K562 (cell line): ENCODE data around the gene CCDC158. TPM values are rescaled to one million over a fixed set of nuclear protein-coding genes. Genes with fewer than 3 reads are reported as not detected.

Experiments used
- ATAC-seq: fragments of 200-7000 bp; cut with Tn5 transposase; 3 replicates; pipeline ENCODE4 v1.9.1; 2020; ENCODE audit warnings: moderate library complexity
- BruUV-seq: library from RNA; stranded (reverse); fragments of 400-500 nt; replicated peaks from 2 replicates; lab custom pipeline; 2021; lab: Mats Ljungman, UMichigan
- CTCF ChIA-PET: fragments of 300-600 bp; formaldehyde crosslinking; extraction: SDS; loops from one replicate; lab custom pipeline; 2021; ENCODE audit warnings: low intra/inter-chr PET ratio; lab: Yijun Ruan, JAX
- POLR2A ChIA-PET: fragments of 300-600, 350-650 bp; sonication (Branson Sonifier 250); formaldehyde crosslinking; extraction: SDS; loops from one replicate; lab custom pipeline; 2021; ENCODE audit warnings: antibody characterized with exemption, inconsistent platforms; lab: Yijun Ruan, JAX
- DNase-seq, 4 experiments: peaks; one replicate each; pipeline versions ENCODE4 v3.0.0 to v3.0.0-alpha.2; 2011 to 2018; ENCODE audit warnings: low spot score in 3 of 4, mixed read lengths in 3 of 4; ENCODE audit errors: extremely low read depth in 1 of 4
- FAIRE-seq: peaks from 2 replicates; lab custom pipeline; 2011; peaks lifted over from hg19 to GRCh38; lab: Jason Lieb, UNC
- H2AFZ ChIP-seq: 2 replicates; pipeline ENCODE4 v1.6.0; 2011; ENCODE audit warnings: low read depth, low read length, control low read depth, inconsistent platforms
- H3K27ac ChIP-seq: fragments of 200-600 bp; 3 replicates; pipeline ENCODE4 v1.8.0; 2011; ENCODE audit warnings: low read depth, mild to moderate bottlenecking, control low read depth, inconsistent platforms, low read length, moderate library complexity, mixed read lengths; ENCODE audit errors: extremely low read depth
- H3K27me3 ChIP-seq, 2 experiments: fragments of 300-600 bp in 1 of 2; 2 replicates in 1 of 2; 3 replicates in 1 of 2; pipeline versions ENCODE4 v1.6.0 to v1.8.0; 2011; ENCODE audit warnings: inconsistent platforms in 2 of 2, low read length in 2 of 2, mild to moderate bottlenecking in 1 of 2, mixed read lengths in 1 of 2, moderate library complexity in 1 of 2; ENCODE audit not compliant: control insufficient read depth in 2 of 2, insufficient read depth in 2 of 2
- H3K36me3 ChIP-seq: fragments of 300-600 bp; 3 replicates; pipeline ENCODE4 v1.8.0; 2011; ENCODE audit warnings: mild to moderate bottlenecking, low read length, inconsistent platforms; ENCODE audit not compliant: control insufficient read depth, insufficient read depth
- H3K4me1 ChIP-seq, 2 experiments: fragments of 200-600 bp in 1 of 2; replicated peaks in 1 of 2; 2 replicates in 1 of 2; 3 replicates in 1 of 2; pipeline versions ENCODE4 v1.5.1 to v1.8.0; 2011; ENCODE audit warnings: inconsistent platforms in 2 of 2, low read length in 2 of 2, mild to moderate bottlenecking in 1 of 2, mixed read lengths in 1 of 2, moderate library complexity in 1 of 2; ENCODE audit not compliant: control insufficient read depth in 2 of 2, insufficient read depth in 2 of 2
- H3K4me2 ChIP-seq: 2 replicates; pipeline ENCODE4 v1.6.1; 2011; ENCODE audit warnings: low read length, control low read depth, inconsistent platforms, mixed read lengths; ENCODE audit not compliant: insufficient read depth
- H3K4me3 ChIP-seq: fragments of 200-600 bp; sonication (generic), shearing (Covaris generic); 2 replicates; pipeline ENCODE4 v1.5.1; 2016; ENCODE audit warnings: control low read depth, inconsistent platforms
- H3K79me2 ChIP-seq: fragments of 200-600 bp; 3 replicates; pipeline ENCODE4 v1.8.0; 2011; ENCODE audit warnings: low read length, inconsistent platforms; ENCODE audit not compliant: control insufficient read depth, insufficient read depth
- H3K9ac ChIP-seq, 2 experiments: 2 replicates each; pipeline versions ENCODE4 v1.6.0 to v1.6.1; 2011; ENCODE audit warnings: low read depth in 2 of 2, low read length in 2 of 2, control low read depth in 1 of 2, inconsistent platforms in 1 of 2, mild to moderate bottlenecking in 1 of 2, mixed read lengths in 1 of 2; ENCODE audit not compliant: insufficient read depth in 1 of 2
- H3K9me1 ChIP-seq: one replicate; pipeline ENCODE4 v1.6.0; 2011; ENCODE audit warnings: inconsistent platforms, mild to moderate bottlenecking, low read length, moderate library complexity; ENCODE audit not compliant: control insufficient read depth, insufficient read depth
- H3K9me3 ChIP-seq: replicated peaks from 2 replicates; pipeline ENCODE4 v1.5.1; 2011; ENCODE audit warnings: low read depth, low read length, inconsistent platforms; ENCODE audit not compliant: control insufficient read depth, insufficient read depth
- H4K20me1 ChIP-seq: replicated peaks from 2 replicates; pipeline ENCODE4 v1.6.1; 2011; ENCODE audit warnings: low read length, inconsistent platforms, mixed read lengths; ENCODE audit not compliant: control insufficient read depth, insufficient read depth
- ELF1 ChIP-seq: fragments of 200-800 bp; sonication (Bioruptor generic); IDR thresholded peaks from 2 replicates; pipeline ENCODE4 v1.6.1; 2016; ENCODE audit warnings: missing genetic modification characterization, missing compliant biosample characterization
- MCM2 ChIP-seq: fragments of 450-650 bp; IDR thresholded peaks from 2 replicates; pipeline ENCODE4 v1.6.1; 2017; ENCODE audit warnings: low read depth, mild to moderate bottlenecking
- PHTF2 ChIP-seq: fragments of 250-450 bp; sonication (Bioruptor Pico); IDR thresholded peaks from 2 replicates; pipeline ENCODE4 v1.5.0; 2021; ENCODE audit warnings: mild to moderate bottlenecking
- RFX1 ChIP-seq: fragments of 450-650 bp; IDR thresholded peaks from 2 replicates; pipeline ENCODE4 v1.6.1; 2016; ENCODE audit warnings: mild to moderate bottlenecking, moderate library complexity
- SMARCA4 ChIP-seq: fragments of 450-650 bp; IDR thresholded peaks from 2 replicates; pipeline ENCODE4 v1.6.1; 2016
- SMARCC2 ChIP-seq: fragments of 450-650 bp; IDR thresholded peaks from 2 replicates; pipeline ENCODE4 v1.6.1; 2017; ENCODE audit warnings: antibody characterized with exemption, moderate library complexity, mild to moderate bottlenecking, low read depth
- ZBTB49 ChIP-seq: sonication (generic); formaldehyde crosslinking; IDR thresholded peaks from 2 replicates; pipeline ENCODE4 v1.8.0; 2022; ENCODE audit warnings: missing genetic modification reagents, mild to moderate bottlenecking, borderline replicate concordance
- WGBS: fragments of 100-300 bp; shearing (Covaris generic); methylation state at CpG from one replicate; pipeline ENCODE4 v1.1.6; 2016; ENCODE audit warnings: low coverage, mixed read lengths; ENCODE audit not compliant: insufficient coverage; ENCODE audit errors: missing lambda C conversion rate; 5-methylcytosine and 5-hydroxymethylcytosine counted together
- in situ Hi-C: fragments of 300-500 bp; cut with MboI; formaldehyde crosslinking; loops from 4 replicates; pipeline ENCODE4 v1.15.0; 2018; ENCODE audit warnings: inconsistent platforms, mixed read lengths
- intact Hi-C: fragments of 100-400 bp; cut with micrococcal nuclease; formaldehyde crosslinking; loops from 2 replicates; pipeline ENCODE4 v1.14.2; 2022
- polyA plus RNA-seq, 8 experiments: library from polyadenylated mRNA; depleted of rRNA in 4 of 8; stranded (reverse) in 5 of 8; unstranded in 3 of 8; fragments of >200 nt; fragmentation: Nextera tagmentation in 2 of 8; fragmentation: Illumina TruSeq in 1 of 8; extraction: Ambion mirVana in 2 of 8; extraction: Trizol in 1 of 8; gene quantifications; 2 replicates each; pipeline versions ENCODE4 v1.2.1 to v1.2.3, GENCODE V29; 2011 to 2014; ENCODE audit warnings: inconsistent platforms in 1 of 8, missing spikeins in 1 of 8
- total RNA-seq, 7 experiments: library from RNA; depleted of rRNA in 6 of 7; stranded (reverse); fragments of >200 nt in 6 of 7; fragmentation: Illumina TruSeq in 2 of 7; extraction: Trizol in 2 of 7; gene quantifications; 2 replicates each; pipeline versions ENCODE4 v1.2.1 to v1.2.3, GENCODE V29; 2011 to 2021; ENCODE audit warnings: low replicate concordance in 1 of 7

CCDC158 gene
- total and polyA plus RNA-seq, 9 of the 15 experiments (the other 6 are each of a cell fraction or from before 2014, with no cell fraction given): not detected

GRCh38 chr4:76279462-76279861, 141.5 kb downstream of the CCDC158 start:
- DNase-seq (no peak), FAIRE-seq (no peak), ATAC-seq (no peak)
- Histone ChIP-seq H4K20me1 (no peaks in the 10 kb centered on the region), H3K4me2 (no peak overlapping the region), H3K9me1 (no peaks in the 10 kb centered on the region), H2AFZ (no peak overlapping the region), H3K4me3 (no peak overlapping the region), H3K9ac (no peak overlapping the region), H3K9me3 (no peaks in the 10 kb centered on the region), H3K27ac (no peak overlapping the region), H3K79me2 (no peaks in the 10 kb centered on the region), H3K4me1 (no peaks in the 10 kb centered on the region; a peak in 2 of 5 replicates), H3K36me3 (no peaks in the 10 kb centered on the region), H3K27me3 (no peaks in the 10 kb centered on the region)
- intact Hi-C loops (no loop called here), in situ Hi-C loops (no loop called here)
- ChIA-PET CTCF (no interaction called here), POLR2A (interaction anchor here (0.8 to 1.3 kb wide), 2 partner anchors 11 to 131 kb away, joined by 3 read pairs; partner anchors contain the start of gene NUP54)
- TF ChIP-seq SMARCC2 (no peak), RFX1 (peak; percentile 45; the same call in 1 of the 2 replicates), PHTF2 (CRISPR knock-in tag) (no peak), ELF1 (tag) (no peak), ZBTB49 (CRISPR knock-in tag) (no peak), MCM2 (no peak), SMARCA4 (no peak)
- 57% methylated on average over 4 of the region's 4 CpGs for WGBS
- BruUV-seq: no TSS peak
